K562 (cell line): Measurements from ENCODE around the gene SNX9. TPM values are rescaled to one million over a fixed set of nuclear protein-coding genes. Genes with fewer than 3 reads are reported as not detected.

Experiments
- BCOR ChIP-seq: fragments of 450-650 bp; IDR thresholded peaks from 2 replicates; pipeline ENCODE4 v1.6.1; 2016
- CHD4 ChIP-seq: fragments of 200-600 bp; sonication (generic); IDR thresholded peaks from 3 replicates; pipeline ENCODE4 v1.6.1; 2012; ENCODE audit warnings: low read depth, mild to moderate bottlenecking, mixed read lengths, low read length, inconsistent platforms; ENCODE audit not compliant: insufficient read depth, insufficient replicate concordance, poor library complexity, severe bottlenecking
- EP400 ChIP-seq: fragments of 450-650 bp; IDR thresholded peaks from 2 replicates; pipeline ENCODE4 v1.6.1; 2017; ENCODE audit warnings: antibody characterized with exemption, mild to moderate bottlenecking, moderate library complexity
- ESRRA ChIP-seq: fragments of 450-650 bp; IDR thresholded peaks from 2 replicates; pipeline ENCODE4 v1.6.1; 2014; ENCODE audit warnings: low read depth, mild to moderate bottlenecking, moderate library complexity, borderline replicate concordance
- FIP1L1 ChIP-seq: fragments of 200-400 bp; formaldehyde crosslinking; IDR thresholded peaks from 2 replicates; pipeline ENCODE4 v1.6.1; 2018; ENCODE audit warnings: mild to moderate bottlenecking, low read depth, low read length; ENCODE audit not compliant: poor library complexity, severe bottlenecking
- HNRNPK ChIP-seq: fragments of 200-400 bp; formaldehyde crosslinking; IDR thresholded peaks from one replicate; pipeline ENCODE4 v1.6.1; 2018; ENCODE audit warnings: mild to moderate bottlenecking, low read depth, low read length; ENCODE audit not compliant: poor library complexity, severe bottlenecking
- MCM7 ChIP-seq, 2 experiments: fragments of 450-650 bp; IDR thresholded peaks; 2 replicates each; pipeline ENCODE4 v1.6.1; 2016 to 2018
- NR4A1 ChIP-seq, 2 experiments: fragments of 250-450 bp in 1 of 2; fragments of 450-650 bp in 1 of 2; sonication (Bioruptor Pico) in 1 of 2; IDR thresholded peaks; 2 replicates each; pipeline versions ENCODE4 v1.4.0 to v1.6.1; 2016 to 2020; ENCODE audit warnings: mild to moderate bottlenecking in 2 of 2, missing compliant biosample characterization in 1 of 2, missing genetic modification characterization in 1 of 2, moderate library complexity in 1 of 2
- SMARCA4 ChIP-seq: fragments of 450-650 bp; IDR thresholded peaks from 2 replicates; pipeline ENCODE4 v1.6.1; 2016
- SMARCA5 ChIP-seq: fragments of 450-650 bp; IDR thresholded peaks from 2 replicates; pipeline ENCODE4 v1.6.1; 2016
- TCF7L2 ChIP-seq: fragments of 150-350 bp; IDR thresholded peaks from 2 replicates; pipeline ENCODE4 v1.6.1; 2016; ENCODE audit warnings: low read depth, mild to moderate bottlenecking, low read length, moderate library complexity
- ZBED1 ChIP-seq: IDR thresholded peaks from 2 replicates; pipeline ENCODE4 v1.6.1; 2014
- ZC3H4 ChIP-seq: sonication (generic); formaldehyde crosslinking; IDR thresholded peaks from 2 replicates; pipeline ENCODE4 v1.9.0; 2021; ENCODE audit warnings: missing genetic modification reagents, borderline replicate concordance
- ZFP36 ChIP-seq: fragments of 150-350 bp; IDR thresholded peaks from 2 replicates; pipeline ENCODE4 v1.6.1; 2018; ENCODE audit warnings: low read length, low read depth; ENCODE audit not compliant: partially characterized antibody
- ZNF197 ChIP-seq: fragments of 200-800 bp; sonication (Bioruptor generic); IDR thresholded peaks from 2 replicates; pipeline ENCODE4 v1.6.1; 2016; ENCODE audit warnings: low read depth, missing genetic modification characterization, missing compliant biosample characterization
- ZNF253 ChIP-seq: fragments of 250-450 bp; sonication (Bioruptor Pico); conservative IDR thresholded peaks from 2 replicates; pipeline ENCODE4 v1.6.1; 2021; ENCODE audit warnings: mild to moderate bottlenecking
- ZNF561 ChIP-seq: fragments of 450-650 bp; formaldehyde crosslinking; conservative IDR thresholded peaks from 2 replicates; pipeline ENCODE4 v1.4.0; 2020; ENCODE audit warnings: mild to moderate bottlenecking, moderate library complexity
- ZNF695 ChIP-seq: fragments of 450-650 bp; formaldehyde crosslinking; IDR thresholded peaks from 2 replicates; pipeline ENCODE4 v1.4.0; 2020; ENCODE audit warnings: mild to moderate bottlenecking, moderate library complexity
- polyA plus RNA-seq, 8 experiments: library from polyadenylated mRNA; depleted of rRNA in 4 of 8; stranded (reverse) in 5 of 8; unstranded in 3 of 8; fragments of >200 nt; fragmentation: Nextera tagmentation in 2 of 8; fragmentation: Illumina TruSeq in 1 of 8; extraction: Ambion mirVana in 2 of 8; extraction: Trizol in 1 of 8; gene quantifications; 2 replicates each; pipeline versions ENCODE4 v1.2.1 to v1.2.3, GENCODE V29; 2011 to 2014; ENCODE audit warnings: inconsistent platforms in 1 of 8, missing spikeins in 1 of 8
- total RNA-seq, 7 experiments: library from RNA; depleted of rRNA in 6 of 7; stranded (reverse); fragments of >200 nt in 6 of 7; fragmentation: Illumina TruSeq in 2 of 7; extraction: Trizol in 2 of 7; gene quantifications; 2 replicates each; pipeline versions ENCODE4 v1.2.1 to v1.2.3, GENCODE V29; 2011 to 2021; ENCODE audit warnings: low replicate concordance in 1 of 7
- TF ChIP-seq, protein P1 (sequence below): IDR thresholded peaks from 2 replicates; pipeline ENCODE4 v1.6.1; 2016; ENCODE audit warnings: missing genetic modification characterization, missing compliant biosample characterization
- TF ChIP-seq, protein P2 (sequence below): IDR thresholded peaks from 2 replicates; pipeline ENCODE4 v1.6.1; 2014; ENCODE audit warnings: antibody characterized with exemption

Gene SNX9
- total and polyA plus RNA-seq, 9 of the 15 experiments (the other 6 are each of a cell fraction or from before 2014, with no cell fraction given), result 6.0 to 81.7 (median 57.1) TPM

DNA sequence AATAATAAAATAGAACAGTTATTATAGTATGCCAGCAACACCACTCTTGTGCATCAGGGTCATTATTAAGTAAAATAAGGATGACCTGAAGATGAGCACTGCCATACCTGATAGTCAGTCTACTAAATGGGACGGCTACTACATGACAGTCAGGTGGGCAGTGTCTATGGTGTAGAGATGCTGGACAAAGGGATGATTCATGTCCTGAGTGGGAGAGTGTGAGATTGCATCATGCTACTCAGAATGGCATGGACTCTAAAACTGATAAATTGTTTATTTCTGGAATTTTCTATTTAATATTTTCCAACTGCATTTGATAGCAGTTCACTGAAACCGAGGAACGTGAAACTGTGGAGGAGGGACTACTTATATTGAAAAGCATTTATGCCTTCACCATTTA is 38.8 kb downstream of the SNX9 start (continued):
- peak; percentile 76 for TF ChIP-seq EP400
- TF ChIP-seq ZNF197 (CRISPR knock-in tag), result no peak
- TF ChIP-seq BCOR, result no peak
- peak; percentile 66 for TF ChIP-seq SMARCA4
- no peak for TF ChIP-seq CHD4
- no peak for TF ChIP-seq ZNF561
- no peak for TF ChIP-seq HNRNPK
- TF ChIP-seq ESRRA, result no peak
- TF ChIP-seq ZNF253, result no peak
- no peak for TF ChIP-seq SMARCA5
- TF ChIP-seq, protein P1, sequence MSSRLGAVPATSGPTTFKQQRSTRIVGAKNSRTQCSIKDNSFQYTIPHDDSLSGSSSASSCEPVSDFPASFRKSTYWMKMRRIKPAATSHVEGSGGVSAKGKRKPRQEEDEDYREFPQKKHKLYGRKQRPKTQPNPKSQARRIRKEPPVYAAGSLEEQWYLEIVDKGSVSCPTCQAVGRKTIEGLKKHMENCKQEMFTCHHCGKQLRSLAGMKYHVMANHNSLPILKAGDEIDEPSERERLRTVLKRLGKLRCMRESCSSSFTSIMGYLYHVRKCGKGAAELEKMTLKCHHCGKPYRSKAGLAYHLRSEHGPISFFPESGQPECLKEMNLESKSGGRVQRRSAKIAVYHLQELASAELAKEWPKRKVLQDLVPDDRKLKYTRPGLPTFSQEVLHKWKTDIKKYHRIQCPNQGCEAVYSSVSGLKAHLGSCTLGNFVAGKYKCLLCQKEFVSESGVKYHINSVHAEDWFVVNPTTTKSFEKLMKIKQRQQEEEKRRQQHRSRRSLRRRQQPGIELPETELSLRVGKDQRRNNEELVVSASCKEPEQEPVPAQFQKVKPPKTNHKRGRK (tag), result no peak
- no peak for TF ChIP-seq ZBED1
- TF ChIP-seq TCF7L2, result no peak
- TF ChIP-seq ZC3H4, result no peak
- no peak for TF ChIP-seq NR4A1 (CRISPR knock-in tag; IDR thresholded peaks at IDR 0.05)
- TF ChIP-seq NR4A1 (tag; IDR thresholded peaks at IDR 0.05), result no peak
- no peak for TF ChIP-seq FIP1L1
- no peak for TF ChIP-seq MCM7 (IDR thresholded peaks at IDR 0.05)
- no peak for TF ChIP-seq ZNF695 (CRISPR knock-in tag)
- no peak for TF ChIP-seq ZFP36
- TF ChIP-seq, protein P2, sequence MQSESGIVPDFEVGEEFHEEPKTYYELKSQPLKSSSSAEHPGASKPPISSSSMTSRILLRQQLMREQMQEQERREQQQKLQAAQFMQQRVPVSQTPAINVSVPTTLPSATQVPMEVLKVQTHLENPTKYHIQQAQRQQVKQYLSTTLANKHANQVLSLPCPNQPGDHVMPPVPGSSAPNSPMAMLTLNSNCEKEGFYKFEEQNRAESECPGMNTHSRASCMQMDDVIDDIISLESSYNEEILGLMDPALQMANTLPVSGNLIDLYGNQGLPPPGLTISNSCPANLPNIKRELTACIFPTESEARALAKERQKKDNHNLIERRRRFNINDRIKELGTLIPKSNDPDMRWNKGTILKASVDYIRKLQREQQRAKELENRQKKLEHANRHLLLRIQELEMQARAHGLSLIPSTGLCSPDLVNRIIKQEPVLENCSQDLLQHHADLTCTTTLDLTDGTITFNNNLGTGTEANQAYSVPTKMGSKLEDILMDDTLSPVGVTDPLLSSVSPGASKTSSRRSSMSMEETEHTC, result no peak
